Upper lobe of right lung (tissue), 1 donor: ENCODE results near the gene KCNQ5. TPM values are rescaled to one million over a fixed set of nuclear protein-coding genes. Genes with fewer than 3 reads are reported as not detected.

Source experiments
- ATAC-seq: fragments of 200-7000 bp; cut with Tn5 transposase; one replicate; pipeline ENCODE4 v1.9.1; 2020; ENCODE audit warnings: mild to moderate bottlenecking, moderate library complexity
- DNase-seq: peaks from one replicate; pipeline ENCODE4 v3.0.0-alpha.2; 2020
- H3K27ac ChIP-seq: fragments of 200-600 bp; one replicate; pipeline ENCODE4 v1.8.0; 2022
- H3K27me3 ChIP-seq: fragments of 200-600 bp; one replicate; pipeline ENCODE4 v1.8.0; 2022; ENCODE audit warnings: mild to moderate bottlenecking
- H3K36me3 ChIP-seq: fragments of 200-600 bp; one replicate; pipeline ENCODE4 v1.8.0; 2022
- H3K4me1 ChIP-seq: fragments of 200-600 bp; one replicate; pipeline ENCODE4 v1.8.0; 2022
- H3K4me3 ChIP-seq: fragments of 200-600 bp; one replicate; pipeline ENCODE4 v1.8.0; 2022; ENCODE audit warnings: mild to moderate bottlenecking
- H3K9me3 ChIP-seq: fragments of 200-600 bp; one replicate; pipeline ENCODE4 v1.8.0; 2022
- intact Hi-C: fragments of 100-400 bp; cut with DNase I; formaldehyde crosslinking; loops from one replicate; pipeline ENCODE4 v1.11.0; 2022
- total RNA-seq: library from RNA; stranded (reverse); fragmentation: NEBNext Ultra II Directional; extraction: Animal tissue kit (Norgen Biotek cat#: 25700); gene quantifications from one replicate; pipeline ENCODE4 v1.2.1, GENCODE V29; 2021
- TF ChIP-seq, protein P1 (sequence below): fragments of 200-600 bp; IDR thresholded peaks from one replicate; pipeline ENCODE4 v1.8.0; 2022; ENCODE audit warnings: antibody characterized with exemption
- donor health status: DM: no; HTN: yes; CAD: no; lungs with severe emphysema.

KCNQ5 gene
- total RNA-seq, 1 donor from 2014 or later, result 1.3 TPM

- DNase-seq (no peak), ATAC-seq (no peak)
- no peaks in the 10 kb centered on the region for H3K4me1 ChIP-seq
- H3K9me3 ChIP-seq, result no peaks in the 10 kb centered on the region
- intact Hi-C loops, result no loop called here
- TF ChIP-seq, protein P1, sequence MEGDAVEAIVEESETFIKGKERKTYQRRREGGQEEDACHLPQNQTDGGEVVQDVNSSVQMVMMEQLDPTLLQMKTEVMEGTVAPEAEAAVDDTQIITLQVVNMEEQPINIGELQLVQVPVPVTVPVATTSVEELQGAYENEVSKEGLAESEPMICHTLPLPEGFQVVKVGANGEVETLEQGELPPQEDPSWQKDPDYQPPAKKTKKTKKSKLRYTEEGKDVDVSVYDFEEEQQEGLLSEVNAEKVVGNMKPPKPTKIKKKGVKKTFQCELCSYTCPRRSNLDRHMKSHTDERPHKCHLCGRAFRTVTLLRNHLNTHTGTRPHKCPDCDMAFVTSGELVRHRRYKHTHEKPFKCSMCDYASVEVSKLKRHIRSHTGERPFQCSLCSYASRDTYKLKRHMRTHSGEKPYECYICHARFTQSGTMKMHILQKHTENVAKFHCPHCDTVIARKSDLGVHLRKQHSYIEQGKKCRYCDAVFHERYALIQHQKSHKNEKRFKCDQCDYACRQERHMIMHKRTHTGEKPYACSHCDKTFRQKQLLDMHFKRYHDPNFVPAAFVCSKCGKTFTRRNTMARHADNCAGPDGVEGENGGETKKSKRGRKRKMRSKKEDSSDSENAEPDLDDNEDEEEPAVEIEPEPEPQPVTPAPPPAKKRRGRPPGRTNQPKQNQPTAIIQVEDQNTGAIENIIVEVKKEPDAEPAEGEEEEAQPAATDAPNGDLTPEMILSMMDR, result no peak
- H3K27ac ChIP-seq, result no peak overlapping the region
- no peaks in the 10 kb centered on the region for H3K36me3 ChIP-seq
- H3K27me3 ChIP-seq, result no peaks in the 10 kb centered on the region
- H3K4me3 ChIP-seq, result no peak overlapping the region
Measured at GRCh38 chr6:72856801-72857200, 234.9 kb downstream of the KCNQ5 start.

DNA sequence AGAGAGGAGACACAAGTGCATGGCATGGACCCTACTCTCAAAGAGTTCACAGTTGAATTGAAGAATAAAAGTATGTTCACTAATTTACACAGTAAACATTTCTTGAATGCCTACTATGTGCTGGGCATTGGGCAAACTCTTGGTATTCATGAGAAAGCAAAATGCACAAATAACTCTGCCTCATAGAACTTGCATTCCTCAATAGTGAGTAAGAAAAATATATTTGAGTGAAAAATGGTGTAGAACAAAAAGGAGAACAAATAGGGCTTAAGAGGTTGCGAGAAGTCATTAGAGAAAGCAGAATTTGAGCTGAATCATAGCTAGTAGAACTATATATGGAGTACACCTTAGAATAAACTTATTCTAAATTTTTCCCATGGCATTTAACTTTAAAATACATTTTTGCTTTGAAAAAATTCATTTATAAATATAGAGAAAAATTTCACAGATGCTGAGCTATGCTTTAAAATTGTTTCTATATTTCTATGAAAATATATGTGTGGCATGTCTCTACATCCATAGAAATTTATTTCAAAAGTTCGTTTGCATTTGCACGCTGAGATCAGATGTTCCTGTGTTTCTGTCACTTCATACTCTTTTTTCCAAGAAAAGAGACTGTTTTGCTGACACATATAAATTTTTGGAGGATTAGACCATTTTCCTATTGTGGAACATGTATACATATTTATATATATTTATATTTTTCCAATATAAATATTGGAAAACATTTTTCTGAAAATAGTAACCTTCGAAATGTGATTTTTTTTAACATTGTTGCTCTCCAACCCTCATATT lies 236.1 kb downstream of the KCNQ5 start:
- Histone ChIP-seq H3K9me3 (no peaks in the 10 kb centered on the region), H3K27ac (no peak overlapping the region), H3K4me3 (no peak overlapping the region), H3K36me3 (no peaks in the 10 kb centered on the region), H3K4me1 (peaks cover 5% of the 10 kb centered on the region), H3K27me3 (no peaks in the 10 kb centered on the region)
- DNase-seq, result no peak
- intact Hi-C loops, result no loop called here
- ATAC-seq, result no peak
- TF ChIP-seq, protein P1, result no peak

- Histone ChIP-seq H3K9me3 (no peaks in the 10 kb centered on the region), H3K27ac (no peak overlapping the region), H3K36me3 (no peaks in the 10 kb centered on the region), H3K4me3 (no peak overlapping the region), H3K4me1 (peaks cover 9% of the 10 kb centered on the region), H3K27me3 (no peaks in the 10 kb centered on the region)
- TF ChIP-seq, protein P1, result no peak
- no peak for DNase-seq
- no peak for ATAC-seq
- intact Hi-C loops, result no loop called here
Measured at GRCh38 chr6:72861059-72861458, 239.2 kb downstream of the KCNQ5 start.

DNA sequence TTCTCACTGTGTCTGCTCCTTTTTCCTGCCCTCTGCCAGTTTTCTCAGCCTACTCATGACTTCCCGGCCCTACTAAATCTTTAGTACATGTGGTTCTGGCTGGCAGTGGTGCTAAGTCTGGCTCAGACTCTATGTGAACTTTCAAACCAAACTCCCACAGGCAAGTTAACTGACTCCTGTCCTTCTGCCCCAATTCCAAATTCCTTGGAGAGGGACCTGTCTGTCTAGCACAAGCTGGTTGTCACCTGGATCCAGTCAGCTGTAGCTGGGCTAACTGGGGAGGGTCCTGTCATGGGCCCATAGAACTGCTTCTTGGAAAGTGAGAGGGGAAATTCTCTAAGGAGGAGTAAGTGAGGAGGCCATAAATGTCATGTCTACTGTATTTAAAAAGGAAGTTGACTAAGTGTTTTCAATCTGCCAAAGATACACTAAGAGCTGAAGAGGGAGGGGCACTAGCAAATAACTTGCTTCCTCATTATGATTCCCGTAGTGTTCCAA lies 240.1 kb downstream of the KCNQ5 start:
- TF ChIP-seq, protein P1, result no peak
- Histone ChIP-seq H3K27ac (no peak overlapping the region), H3K4me3 (no peak overlapping the region), H3K27me3 (no peaks in the 10 kb centered on the region), H3K4me1 (peaks cover 9% of the 10 kb centered on the region), H3K9me3 (no peaks in the 10 kb centered on the region), H3K36me3 (no peaks in the 10 kb centered on the region)
- ATAC-seq (peak; percentile 54), DNase-seq (no peak)
- intact Hi-C loops, result no loop called here

DNA sequence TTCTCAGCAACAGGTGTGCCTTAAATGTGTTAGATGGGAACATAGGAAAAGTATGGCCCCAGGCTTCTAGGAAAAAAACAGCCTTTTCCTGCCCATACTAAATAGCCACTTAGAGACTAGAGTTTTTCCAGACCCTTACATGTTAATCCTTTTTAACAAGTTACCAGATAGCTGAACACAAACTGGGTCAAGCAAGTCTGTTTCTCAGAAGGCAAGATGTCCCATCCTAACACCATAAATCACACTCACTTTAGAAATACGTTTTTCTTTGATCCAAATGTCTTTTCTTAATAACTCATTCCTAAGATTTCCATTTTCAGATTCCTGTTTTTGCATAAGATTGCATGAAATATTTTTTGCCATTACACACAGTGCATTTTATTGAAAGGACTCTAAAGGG lies 241.3 kb downstream of the KCNQ5 start:
- no peaks in the 10 kb centered on the region for H3K9me3 ChIP-seq
- DNase-seq, result no peak
- intact Hi-C loops, result no loop called here
- H3K36me3 ChIP-seq, result no peaks in the 10 kb centered on the region
- peaks cover 9% of the 10 kb centered on the region for H3K4me1 ChIP-seq
- TF ChIP-seq, protein P1, result no peak
- no peak overlapping the region for H3K4me3 ChIP-seq
- no peak overlapping the region for H3K27ac ChIP-seq
- no peaks in the 10 kb centered on the region for H3K27me3 ChIP-seq
- no peak for ATAC-seq
